Measurements from ENCODE around the gene ALK. TPM values are rescaled to one million over a fixed set of nuclear protein-coding genes. Genes with fewer than 3 reads are reported as not detected.

The ALK gene
- total RNA-seq, 1 donor from 2014 or later = not detected

DNA sequence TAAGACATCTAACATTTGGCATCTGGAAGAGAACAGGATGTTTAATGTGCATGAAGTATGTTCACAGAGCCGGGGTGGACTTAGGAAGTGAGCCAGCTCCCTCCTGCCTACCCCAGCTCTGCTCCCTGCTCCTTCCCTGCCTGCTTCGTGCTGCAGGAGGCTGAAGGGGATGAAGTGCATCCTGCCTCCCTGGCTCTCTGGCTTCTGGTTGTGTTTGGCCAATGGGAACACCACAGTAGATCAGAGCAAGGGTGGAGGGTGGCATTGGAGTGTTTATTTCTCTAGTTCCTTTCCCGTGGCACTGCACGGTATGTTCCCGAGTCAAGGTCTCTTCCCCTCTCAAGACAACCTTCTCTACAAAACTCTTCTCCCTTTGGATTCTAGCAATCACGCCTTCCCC, 426.3 kb downstream of the ALK start:
- DNase-seq (ENCODE audit: low read depth) = no peak

DNA sequence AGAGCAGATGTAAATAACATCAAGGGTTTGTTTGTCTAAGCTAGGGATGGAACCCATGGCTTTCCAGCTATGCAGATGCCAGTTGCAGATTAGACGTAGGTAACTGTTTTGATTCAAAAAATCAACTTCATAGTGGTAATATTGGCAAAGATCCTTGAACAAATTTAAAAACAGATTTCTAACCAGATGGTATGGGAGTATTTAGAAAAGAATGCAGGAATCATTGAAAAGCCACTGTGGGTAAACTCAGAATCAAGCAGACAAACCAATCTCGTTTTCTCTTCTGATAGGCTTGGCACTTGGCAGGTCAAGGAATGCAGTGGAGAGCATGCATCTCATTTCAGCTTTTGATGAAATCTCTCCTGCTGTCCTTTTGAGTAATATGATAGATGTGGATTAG, 428.7 kb downstream of the ALK start:
- no peak for DNase-seq (ENCODE audit: low read depth)

DNA sequence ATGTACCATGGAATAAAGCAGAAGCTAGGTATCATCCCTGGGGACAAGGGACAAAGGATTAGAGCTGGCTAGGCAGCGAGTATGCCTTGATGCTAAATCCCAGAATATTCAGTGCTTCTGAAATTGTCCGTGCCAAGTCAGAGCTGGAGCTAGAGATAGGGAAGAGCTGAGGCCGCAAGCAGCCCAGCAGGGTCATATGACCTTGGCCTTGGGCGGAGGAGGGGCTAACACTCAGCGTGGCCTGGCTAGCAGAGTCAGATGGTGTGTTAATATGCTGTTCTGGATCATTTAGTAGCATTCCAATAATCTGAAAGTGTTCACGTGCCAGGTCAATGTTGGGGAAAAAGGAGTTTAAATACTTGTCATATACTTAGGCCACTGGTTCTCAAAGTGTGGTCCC, 431.3 kb downstream of the ALK start:
- DNase-seq (ENCODE audit: low read depth) = no peak

DNA sequence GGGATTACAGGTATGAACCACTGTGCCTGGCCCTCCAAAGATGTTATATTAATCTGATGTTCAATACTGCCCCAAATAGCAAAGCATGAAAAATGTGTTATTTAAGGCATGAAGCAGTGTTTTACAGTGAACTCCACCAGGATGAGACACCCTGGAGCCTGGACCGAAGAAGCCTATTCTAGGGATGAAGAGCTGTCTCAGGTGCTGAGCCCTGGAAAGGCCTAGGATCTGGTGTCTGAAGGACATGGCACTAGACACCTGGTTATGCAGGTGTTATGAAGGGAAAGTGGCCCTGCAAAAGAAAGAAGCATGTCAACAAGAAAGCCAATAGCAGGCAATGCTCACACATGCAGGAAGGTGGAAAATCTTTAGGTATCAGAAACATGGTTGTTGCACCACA, 431.8 kb downstream of the ALK start:
- DNase-seq (ENCODE audit: low read depth) = no peak

DNA sequence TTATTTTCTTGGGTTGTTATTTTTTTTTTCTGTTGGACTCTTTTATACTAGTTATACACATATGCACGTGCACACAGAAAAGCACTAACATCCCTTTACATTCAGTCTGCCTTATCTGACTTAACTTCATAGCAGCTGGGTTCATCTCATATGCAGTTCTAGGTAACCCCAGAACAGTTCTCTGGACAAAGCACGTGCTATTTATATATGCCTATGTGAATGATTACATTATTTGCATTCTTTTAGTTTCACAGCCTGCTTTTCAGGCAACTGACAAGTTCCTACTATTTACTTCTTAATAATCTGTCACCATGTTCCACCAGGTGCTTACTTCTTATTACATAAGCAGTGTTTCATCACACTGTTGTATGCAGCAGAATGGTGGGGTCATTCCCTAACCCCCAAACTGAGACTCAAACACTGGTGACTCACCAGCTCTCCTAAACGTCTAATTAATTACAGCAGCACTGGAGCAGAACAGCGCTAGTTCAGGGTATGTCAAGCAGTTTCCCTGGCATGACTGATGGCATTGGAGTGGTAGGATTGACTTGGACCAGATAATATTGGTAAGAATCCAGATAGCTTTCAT, 433.3 kb downstream of the ALK start:
- DNase-seq (ENCODE audit: low read depth) = peak; percentile 93

DNA sequence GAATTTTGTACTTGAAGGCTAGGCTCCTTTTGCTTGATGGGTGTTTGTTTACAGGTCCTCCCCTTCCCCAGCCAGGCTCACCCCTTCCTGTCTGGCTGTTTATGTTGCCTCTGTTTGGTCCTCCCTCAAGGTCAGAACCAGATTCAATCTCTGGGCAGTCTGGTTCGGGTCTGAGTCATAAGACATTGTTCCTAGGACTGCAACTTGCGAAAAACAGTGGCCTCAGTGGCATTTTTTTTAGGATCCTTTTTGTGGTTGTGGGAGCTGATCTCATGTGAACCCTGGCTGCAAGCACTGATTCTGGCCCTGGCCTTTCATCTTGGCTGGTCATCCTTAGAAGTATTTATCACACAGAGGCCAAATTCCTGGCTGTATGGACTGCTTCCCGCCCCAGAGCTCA, 435.8 kb downstream of the ALK start:
- DNase-seq (ENCODE audit: low read depth) = peak; percentile 30

DNA sequence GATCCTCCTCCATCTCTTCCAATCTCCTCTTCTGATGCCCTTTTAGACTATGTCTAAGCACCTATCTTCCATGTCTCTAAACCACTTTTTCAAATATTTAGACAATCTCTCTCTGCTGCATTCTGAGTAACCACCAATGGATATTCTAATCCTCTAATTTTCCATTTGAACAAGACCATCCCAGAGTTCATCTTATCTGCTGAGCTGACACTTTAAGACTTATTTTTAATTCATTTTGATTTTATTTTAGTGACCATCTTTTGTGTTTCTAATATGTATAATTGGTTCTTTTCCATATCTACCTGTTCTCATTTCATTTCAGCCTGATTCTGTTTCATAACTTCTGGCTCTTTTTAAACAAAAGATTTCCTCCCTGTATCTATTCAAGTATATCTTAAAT, 436.3 kb downstream of the ALK start:
- DNase-seq (ENCODE audit: low read depth) = no peak

DNA sequence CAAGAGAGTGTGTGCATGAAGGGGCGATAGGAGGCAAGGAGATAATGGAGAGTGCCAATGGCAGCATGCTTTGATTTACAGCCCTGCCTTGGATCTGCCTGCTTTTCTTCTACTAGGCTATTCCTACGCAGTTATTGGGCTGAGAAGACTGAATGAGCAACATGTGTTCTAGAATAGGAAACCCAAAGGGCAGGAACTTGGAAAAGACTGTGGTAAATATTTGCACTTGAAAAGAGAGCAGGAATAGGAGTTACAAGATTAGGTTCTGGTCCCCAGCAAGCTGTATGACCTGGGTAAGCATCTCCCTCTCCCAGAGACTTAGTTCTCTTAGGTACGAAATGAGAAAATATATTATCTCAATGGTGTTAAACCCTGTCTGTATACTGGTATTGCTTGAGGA, 438.5 kb downstream of the ALK start:
- DNase-seq (ENCODE audit: low read depth) = no peak

DNA sequence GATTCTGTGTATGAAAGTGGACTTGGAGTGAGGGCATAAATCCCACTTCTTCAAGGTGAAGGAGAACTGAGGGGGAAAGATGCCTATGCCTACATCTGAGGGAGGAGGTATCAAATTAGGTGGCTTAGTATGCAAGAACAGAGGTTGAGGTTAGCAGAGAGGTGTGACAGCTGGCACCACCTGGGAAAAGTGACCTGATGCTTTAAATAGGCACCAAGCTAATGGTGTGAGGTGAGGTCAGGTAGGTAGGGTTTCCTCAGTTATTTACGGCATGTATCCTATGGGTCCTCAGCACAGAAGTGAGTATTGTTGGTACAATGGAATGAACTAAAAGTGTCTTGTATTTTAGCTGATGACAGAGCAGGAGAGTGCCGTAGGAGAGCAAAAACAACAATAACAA, 439.0 kb downstream of the ALK start:
- no peak for DNase-seq (ENCODE audit: low read depth)

DNA sequence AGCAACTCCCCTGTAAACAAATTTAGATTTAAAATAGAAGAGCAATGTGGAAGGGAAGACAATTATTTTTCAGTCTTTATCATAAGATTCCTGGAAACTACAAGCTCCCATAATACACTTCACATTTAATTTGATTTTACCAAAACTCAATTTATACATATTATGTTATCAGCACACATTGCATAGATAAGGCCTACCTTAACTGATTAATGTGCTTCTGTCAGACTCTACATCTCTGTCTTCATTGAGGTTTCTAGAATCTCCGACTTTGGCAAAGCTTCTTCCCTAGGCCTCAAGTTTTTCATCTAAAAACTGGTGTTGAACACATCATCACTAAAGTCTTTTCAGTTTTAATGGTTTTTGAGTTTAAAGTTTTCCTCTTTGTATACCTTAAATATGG, 440.1 kb downstream of the ALK start:
- no peak for DNase-seq (ENCODE audit: low read depth)

DNA sequence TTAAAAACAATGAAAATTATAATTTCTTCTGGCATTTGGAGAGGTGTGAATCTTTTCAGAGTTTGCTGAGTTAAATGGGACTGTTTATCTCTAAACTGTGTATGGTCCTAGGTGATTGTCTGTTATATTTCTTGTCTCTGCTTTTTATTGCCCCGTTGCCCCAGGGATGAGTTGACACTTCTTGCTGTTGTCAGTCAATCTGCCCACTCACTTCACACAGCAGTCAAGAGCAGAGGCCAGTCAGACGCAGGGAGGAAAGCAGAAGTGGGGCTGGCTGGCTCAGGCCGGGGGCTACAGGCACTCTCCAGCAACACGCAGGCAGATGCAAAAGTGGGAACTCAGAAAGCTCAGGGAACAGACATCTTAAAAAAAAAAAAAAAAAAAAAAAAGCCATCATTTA, 441.0 kb downstream of the ALK start:
- no peak for DNase-seq (ENCODE audit: low read depth)

DNA sequence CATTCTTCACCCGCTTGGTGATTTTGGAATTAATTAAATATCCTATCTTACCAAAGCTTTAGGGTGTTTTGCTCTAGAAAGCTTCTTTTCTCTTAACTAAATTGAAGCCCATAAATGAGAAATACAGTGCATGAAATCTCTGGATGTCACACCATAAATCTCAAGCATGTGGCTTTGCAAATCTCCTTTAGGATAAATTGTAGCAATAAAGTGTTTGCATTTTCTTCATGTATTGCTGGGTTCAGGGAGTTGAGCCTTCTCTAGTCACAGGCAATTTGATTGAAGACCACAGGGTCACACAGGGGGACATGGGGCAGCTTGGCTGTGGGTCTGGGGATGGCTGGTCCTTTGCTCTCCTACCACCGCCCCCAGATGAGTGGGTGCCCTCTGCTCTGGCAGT, 442.0 kb downstream of the ALK start:
- no peak for DNase-seq (ENCODE audit: low read depth)

DNA sequence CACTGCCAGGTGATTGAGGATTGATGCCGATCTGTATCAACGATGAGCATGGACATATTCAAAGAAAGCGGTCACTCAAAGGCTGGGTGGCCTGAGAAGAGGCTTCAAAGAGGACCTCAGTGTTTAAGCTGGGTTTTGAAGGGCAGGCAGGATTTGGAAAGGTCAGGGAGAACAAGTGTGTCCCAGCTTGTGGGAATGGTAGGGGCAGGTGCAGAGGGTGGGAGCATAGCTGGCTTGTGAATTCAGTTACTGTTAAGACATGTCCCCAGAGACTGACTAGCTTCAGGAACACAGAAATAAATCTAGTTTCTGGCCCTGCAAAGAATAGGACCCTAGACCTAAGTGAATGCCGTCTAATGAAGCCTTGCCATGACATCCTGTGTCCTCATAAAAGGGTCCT, 442.7 kb downstream of the ALK start:
- DNase-seq (ENCODE audit: low read depth) = no peak

DNA sequence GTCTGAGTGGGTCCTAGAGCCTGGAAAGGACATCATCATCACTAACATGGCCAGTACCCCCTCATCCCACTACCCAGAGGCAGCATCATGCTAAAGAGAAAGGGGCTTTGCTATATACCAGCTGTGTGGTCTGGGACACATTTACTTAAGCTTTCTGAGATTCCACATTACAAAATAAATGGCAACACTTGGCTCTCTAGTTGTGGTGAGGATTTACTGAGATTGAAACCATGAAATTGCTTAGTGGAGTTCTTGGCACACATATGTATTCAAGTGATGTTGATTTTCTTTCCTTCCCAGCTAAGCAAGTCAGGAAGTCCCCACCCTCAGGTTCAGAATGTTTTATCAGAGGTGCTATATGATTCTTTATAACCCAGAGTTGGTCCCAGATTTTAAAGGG, 444.2 kb downstream of the ALK start:
- DNase-seq (ENCODE audit: low read depth) = no peak

DNA sequence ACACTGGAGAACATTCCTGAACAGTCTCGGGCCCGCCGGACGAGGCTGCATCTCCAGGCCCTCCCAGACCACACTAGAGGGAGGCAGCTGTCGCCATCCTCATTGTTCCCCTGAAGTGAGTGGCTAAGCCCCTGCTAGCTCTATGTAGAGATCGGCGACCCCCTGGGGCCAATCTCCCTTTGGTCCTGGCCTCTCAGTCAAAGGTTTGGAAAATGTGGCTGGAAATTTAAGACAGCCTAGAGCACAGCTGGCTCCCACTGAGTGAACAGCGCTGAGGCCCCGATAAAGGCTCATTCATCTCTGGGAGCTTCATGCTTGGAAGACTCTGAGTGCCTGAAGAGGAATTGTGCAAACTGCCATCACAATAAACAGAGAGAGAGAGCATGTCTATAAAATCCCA, 445.9 kb downstream of the ALK start:
- no peak for DNase-seq (ENCODE audit: low read depth)

DNA sequence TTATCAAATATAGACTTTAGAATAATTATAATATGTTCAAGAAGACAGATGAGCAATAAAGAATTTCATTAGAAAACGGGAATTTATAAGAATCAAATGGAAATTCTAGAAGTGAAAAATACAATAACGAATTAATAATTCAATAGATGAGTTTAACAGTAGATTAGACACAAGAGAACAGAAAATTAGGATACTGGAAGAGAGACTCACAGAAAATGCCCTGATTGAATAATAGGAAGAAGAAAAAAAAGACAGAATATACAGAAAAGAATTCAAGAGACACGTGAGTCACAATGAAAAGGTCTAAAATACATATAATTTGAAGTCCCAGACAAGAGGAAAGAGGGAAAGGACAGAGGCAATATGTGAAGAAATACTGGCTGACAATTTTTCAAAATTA, 451.4 kb downstream of the ALK start:
- no peak for DNase-seq (ENCODE audit: low read depth)

DNA sequence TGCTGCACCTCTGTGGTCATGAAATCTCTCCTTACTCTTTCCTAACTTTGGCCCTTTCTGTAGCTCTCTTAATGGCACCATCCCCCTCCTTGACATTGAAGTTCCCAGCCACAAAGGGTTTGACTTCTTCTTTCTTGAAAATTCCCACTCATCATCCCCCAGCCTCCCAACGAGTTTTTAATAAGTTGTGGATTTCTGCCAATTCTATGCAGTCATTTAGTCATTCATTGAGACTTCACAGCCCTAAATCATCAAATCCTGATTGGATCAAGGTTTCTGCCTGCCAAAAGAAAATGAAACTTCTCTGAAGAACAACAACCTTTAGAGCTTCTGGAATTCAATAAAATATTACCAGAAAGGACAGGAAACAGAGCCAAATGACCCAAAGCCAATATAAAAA, 451.9 kb downstream of the ALK start:
- DNase-seq (ENCODE audit: low read depth) = no peak

DNA sequence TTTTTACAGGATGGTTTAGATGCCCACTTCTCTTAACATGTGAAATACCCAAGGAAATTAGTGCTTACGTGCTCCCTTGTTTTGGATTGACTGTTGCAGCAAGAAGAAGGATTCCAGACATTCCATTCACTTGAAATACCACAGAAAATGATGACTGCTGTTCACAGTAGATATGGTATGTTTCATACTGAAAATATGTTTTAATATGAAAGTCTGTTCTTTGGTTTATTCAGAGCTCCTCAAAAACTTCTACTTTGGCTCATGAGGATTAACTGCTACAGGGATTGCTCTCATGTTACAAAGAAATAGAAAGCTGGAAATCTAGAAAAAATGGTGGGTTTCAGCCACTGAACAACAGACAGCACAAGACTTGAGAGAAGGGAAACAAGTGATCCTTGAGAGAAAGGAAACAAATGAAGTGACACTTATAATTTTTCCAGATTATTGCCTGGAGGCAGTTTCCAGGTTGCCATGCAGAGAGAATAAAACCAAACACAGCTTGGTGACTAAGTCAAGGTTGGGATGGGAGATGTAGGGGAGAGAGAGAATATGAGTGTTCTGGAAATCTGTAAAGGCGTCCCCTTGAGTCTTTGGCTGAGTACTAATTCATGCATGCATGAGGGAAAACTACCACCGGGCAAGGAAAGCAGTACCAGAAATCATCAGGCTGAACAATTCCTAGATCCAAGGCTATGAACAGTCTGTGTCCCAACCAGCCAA, 458.0 kb downstream of the ALK start:
- DNase-seq (ENCODE audit: low read depth) = peak; percentile 21

DNA sequence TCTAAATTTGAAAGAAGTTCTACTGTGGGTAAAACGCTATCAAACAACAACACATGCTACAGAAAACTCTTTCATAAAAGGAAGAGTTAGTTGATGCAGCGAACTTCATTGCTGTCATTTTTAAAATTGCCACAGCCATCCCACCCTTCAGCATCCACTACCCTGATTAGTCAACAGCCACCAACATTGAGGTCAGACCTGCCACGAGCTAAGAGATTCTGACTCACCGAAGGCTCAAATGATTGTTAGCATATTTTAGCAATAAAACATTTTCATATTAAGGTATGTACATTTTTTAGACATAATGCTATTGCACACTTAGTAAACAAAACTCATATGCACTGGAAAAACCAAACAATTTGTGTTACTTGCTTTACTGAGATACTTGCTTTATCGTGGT, 459.1 kb downstream of the ALK start:
- DNase-seq (ENCODE audit: low read depth) = no peak

DNA sequence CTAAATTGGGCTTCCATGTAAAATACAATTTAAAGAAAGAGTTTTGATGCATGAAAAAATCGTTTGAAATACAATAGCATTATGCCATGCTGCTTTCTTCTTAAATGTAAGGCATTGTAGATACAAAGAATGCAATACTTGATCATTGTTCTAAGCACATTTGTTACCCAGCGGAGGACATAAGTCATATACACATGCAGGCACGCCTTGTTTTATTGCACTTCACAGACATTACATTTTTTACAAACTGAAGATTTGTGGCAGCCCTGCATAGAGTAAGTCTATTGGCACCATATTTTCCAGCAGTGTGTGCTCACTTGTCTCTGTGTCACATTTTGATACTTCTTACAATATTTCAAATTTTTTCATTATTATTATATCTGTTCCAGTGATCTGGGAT, 461.2 kb downstream of the ALK start:
- DNase-seq (ENCODE audit: low read depth) = no peak

DNA sequence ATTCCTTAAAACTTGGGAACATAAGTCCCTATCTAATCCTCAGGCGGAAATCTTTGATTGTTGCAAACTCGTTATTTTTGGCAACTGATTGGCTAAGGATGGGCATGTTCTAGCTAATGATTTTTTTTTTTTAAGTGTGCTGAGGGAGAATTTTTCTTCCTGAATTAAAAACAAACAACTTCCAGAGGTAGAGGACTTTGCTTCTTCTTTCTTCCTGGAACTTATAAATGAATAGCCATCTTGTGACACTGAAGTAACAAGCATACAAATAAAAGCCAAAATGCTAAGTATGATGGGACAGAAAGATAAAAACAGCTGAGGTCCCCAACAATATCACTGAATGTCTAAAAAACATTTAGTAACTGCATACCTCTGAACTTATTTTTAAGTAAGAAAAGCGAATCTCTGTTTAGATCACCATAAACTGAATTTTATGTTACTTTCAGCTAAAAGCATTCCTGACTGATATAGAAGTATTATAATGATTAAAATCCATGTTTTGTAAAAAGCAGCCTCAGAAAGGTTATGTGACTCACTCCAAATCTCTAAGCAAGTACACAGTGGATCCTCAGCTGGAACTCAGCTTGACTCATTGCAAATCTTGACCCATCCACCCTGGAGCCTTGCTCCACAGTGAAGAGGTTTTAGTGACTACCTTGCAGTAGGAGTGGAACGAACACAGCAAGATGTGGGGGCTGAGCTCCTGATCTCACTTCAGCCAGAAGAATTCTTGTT, 461.8 kb downstream of the ALK start:
- peak; percentile 25 for DNase-seq (ENCODE audit: low read depth)

DNA sequence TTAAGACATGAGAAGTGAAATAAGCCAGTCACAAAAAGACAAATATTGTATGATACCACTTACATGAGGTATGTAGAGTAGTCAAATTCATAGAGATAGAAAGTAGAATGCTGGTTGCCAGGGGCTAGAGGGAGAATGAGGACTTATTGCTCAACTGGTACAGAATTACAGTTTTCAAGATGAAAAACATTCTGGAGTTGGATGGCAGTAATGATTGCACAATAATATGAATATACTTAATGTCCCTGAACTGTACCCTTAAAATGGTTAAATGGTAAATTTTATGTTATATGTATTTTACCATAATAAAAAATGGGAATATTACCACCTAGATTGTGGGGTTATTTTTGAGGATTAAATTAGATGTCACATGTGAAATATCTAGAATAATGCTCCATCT, 465.0 kb downstream of the ALK start:
- DNase-seq (ENCODE audit: low read depth) = no peak

DNA sequence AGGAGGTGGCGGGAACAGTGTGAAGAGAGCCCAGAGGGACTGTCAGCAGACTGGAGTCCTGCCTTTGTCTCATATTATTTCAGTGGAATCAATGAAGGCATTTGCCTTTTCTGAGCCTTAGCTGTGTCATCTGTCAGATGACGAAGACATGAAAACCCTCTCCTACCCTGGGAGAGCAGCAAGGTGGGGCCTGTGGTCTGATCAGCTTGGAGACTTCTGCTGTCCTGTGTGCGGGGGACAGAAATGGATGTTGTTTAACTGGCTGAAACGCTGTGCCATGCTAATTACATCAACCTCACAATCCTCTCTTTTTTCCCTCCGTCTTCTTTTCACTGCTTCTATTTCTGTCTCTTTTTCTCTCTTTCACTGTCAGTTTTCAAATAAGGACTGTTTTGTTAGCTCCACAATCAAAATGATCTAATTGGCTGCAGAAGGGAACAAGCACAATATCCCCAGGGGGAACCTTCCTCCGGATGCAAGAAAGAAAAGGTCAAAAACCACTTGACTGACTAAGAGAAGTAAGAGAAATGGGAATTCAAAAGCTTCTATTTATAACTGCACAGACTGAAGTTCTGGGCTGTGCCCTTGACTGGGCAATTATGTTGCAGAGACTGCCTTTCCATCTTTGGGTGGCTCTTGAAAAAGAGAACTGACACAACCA, 466.1 kb downstream of the ALK start:
- no peak for DNase-seq (ENCODE audit: low read depth)

Data from renal cortical epithelial cell (primary cell).